ENCODE measurements around the gene IRGQ. TPM values are rescaled to one million over a fixed set of nuclear protein-coding genes. Genes with fewer than 3 reads are reported as not detected.
A peak's percentile ranks its signal among the peaks of the same experiment; 100 is the strongest.

The IRGQ gene
- total RNA-seq, 4 donors from 2014 or later, result 10.7 to 28.8 (median 18.5) TPM

DNA sequence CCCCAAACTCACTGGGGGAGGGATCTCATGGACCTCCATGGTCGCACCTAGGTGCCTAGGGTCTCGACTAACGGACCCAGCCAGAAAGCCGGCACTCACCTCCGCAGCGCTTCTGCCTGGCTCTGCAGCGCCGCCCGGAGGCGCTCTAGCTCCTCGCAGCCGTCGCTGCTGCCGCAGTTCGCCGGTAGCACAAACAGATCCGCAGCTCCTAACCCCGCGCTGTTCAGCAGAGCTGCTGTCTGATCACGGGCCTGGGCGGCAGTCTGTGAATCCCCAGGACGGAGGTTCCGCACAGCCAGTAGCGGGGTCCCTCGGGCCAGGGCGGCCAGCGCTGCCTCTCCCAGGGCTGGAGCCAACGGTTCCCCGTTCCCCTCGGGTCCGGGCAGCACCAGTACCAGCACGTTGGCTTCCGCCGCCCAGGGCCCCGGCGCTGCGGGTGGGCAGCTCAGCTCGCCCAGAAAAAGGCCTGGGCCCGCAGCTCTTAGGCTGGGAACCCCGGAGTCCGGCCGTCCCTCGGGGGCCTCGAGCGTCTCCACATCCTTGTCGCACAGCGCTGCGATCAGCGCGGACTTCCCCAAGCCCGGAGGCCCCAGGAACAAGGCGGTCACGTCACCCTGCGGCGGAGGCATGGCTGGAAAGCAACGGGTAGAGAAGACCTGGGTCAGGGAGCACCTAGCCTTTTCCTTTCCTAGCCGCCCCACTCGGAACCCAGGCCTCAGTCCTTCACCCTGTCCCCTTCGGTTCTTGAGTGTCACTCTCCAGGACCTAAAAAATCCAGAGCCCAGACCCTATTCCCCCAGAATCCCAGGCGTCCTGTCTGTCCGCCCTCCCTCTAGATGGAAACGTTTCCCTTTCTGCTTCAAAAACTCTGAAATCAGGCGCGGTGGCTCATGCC lies 977 bp downstream of the IRGQ start:
- no peaks in the 10 kb centered on the region for H3K9me3 ChIP-seq
- H3K4me1 ChIP-seq, result peaks cover 0 to 39% (median 21%) of the 10 kb centered on the region in 4 donors
- peak overlapping the region; percentile 51 to 64 (median 56) for H3K4me3 ChIP-seq
- DNase-seq, result peak; percentile 57 to 78 (median 74)
- peak overlapping the region; percentile 79 to 97 (median 90) for H3K27ac ChIP-seq
- TF ChIP-seq POLR2A (IDR thresholded peaks at IDR 0.05), result peak in 1 of 2 donors; percentile 17
- TF ChIP-seq, protein P1, sequence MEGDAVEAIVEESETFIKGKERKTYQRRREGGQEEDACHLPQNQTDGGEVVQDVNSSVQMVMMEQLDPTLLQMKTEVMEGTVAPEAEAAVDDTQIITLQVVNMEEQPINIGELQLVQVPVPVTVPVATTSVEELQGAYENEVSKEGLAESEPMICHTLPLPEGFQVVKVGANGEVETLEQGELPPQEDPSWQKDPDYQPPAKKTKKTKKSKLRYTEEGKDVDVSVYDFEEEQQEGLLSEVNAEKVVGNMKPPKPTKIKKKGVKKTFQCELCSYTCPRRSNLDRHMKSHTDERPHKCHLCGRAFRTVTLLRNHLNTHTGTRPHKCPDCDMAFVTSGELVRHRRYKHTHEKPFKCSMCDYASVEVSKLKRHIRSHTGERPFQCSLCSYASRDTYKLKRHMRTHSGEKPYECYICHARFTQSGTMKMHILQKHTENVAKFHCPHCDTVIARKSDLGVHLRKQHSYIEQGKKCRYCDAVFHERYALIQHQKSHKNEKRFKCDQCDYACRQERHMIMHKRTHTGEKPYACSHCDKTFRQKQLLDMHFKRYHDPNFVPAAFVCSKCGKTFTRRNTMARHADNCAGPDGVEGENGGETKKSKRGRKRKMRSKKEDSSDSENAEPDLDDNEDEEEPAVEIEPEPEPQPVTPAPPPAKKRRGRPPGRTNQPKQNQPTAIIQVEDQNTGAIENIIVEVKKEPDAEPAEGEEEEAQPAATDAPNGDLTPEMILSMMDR (IDR thresholded peaks at IDR 0.05), result peak; percentile 55 to 78 (median 75)
- H3K36me3 ChIP-seq, result peaks cover 0 to 40% (median 0%) of the 10 kb centered on the region in 3 donors
- no peaks in the 10 kb centered on the region for H3K27me3 ChIP-seq

DNA sequence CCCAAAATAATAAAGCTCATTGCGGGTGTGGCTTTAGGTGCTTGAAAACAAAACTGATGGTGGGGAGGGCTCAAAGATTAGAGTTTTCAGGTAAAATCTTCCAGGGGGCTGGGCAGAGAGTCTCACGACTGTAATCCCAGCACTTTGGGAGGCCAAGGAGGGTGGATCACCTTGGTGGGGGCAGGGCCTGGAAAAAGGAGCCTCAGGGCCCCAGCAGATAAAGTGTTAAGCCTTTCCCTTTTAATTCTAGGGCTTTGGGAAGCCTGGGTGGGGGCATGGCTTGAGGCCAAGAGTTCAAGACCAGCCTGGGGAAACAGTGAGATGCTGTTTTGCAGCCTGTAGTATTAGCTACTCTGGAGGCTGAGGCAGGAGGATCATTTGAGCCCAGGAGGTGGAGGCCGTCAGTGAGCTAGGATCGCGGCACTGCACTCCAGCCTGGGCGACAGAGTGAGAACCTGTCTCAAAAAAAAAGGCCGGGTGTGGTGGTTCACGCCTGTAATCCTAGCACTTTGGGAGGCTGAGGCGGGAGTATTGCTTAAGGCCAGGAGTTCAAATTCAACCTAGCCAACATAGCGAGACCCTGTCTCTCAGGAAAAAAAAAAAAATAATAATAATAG lies 1.7 kb downstream of the IRGQ start:
- Histone ChIP-seq H3K4me3 (peak overlapping the region in 3 of 4 donors; percentile 51 to 64 (median 54)), H3K4me1 (peaks cover 0 to 39% (median 21%) of the 10 kb centered on the region in 4 donors), H3K36me3 (peaks cover 0 to 32% (median 0%) of the 10 kb centered on the region in 3 donors), H3K27ac (peak overlapping the region in 2 of 4 donors; percentile 79 to 96), H3K9me3 (no peaks in the 10 kb centered on the region), H3K27me3 (no peaks in the 10 kb centered on the region)
- TF ChIP-seq, protein P1 (IDR thresholded peaks at IDR 0.05), result no peak
- no peak for TF ChIP-seq POLR2A (IDR thresholded peaks at IDR 0.05)
- no peak for DNase-seq

DNA sequence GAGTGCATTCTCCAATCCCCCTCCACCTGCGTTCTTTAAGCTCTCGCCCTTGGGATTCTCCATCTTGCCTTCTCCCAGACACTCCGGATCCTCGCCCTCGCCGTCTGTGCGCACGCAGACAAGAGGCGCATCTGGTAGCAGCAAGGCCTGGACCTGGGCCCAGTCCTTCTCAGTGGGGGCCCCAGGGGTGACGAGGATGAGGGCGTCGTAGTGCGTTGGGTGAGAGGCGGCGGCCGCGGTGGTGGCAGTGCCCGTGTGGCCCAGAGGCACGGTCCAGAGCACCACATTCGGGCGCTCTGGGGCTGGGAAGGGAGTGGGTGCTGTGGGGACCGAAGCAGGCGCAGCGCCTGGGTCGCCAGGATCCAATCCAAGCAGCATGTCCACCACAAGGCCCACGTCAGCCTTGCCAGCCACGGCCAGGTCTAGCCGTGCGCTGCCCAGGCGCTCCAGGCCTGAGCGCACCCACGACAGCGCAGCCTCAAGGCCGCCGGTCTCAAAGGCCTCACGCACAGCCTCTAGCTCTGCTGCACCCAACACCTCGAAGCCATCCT lies 3.1 kb downstream of the IRGQ start:
- Histone ChIP-seq H3K4me3 (no peak overlapping the region), H3K36me3 (peaks cover 0 to 24% (median 0%) of the 10 kb centered on the region in 3 donors), H3K4me1 (peaks cover 0 to 34% (median 20%) of the 10 kb centered on the region in 4 donors), H3K9me3 (no peaks in the 10 kb centered on the region), H3K27me3 (no peaks in the 10 kb centered on the region), H3K27ac (no peak overlapping the region)
- TF ChIP-seq, protein P1 (IDR thresholded peaks at IDR 0.05), result no peak
- TF ChIP-seq POLR2A (IDR thresholded peaks at IDR 0.05), result no peak
- DNase-seq, result no peak

DNA sequence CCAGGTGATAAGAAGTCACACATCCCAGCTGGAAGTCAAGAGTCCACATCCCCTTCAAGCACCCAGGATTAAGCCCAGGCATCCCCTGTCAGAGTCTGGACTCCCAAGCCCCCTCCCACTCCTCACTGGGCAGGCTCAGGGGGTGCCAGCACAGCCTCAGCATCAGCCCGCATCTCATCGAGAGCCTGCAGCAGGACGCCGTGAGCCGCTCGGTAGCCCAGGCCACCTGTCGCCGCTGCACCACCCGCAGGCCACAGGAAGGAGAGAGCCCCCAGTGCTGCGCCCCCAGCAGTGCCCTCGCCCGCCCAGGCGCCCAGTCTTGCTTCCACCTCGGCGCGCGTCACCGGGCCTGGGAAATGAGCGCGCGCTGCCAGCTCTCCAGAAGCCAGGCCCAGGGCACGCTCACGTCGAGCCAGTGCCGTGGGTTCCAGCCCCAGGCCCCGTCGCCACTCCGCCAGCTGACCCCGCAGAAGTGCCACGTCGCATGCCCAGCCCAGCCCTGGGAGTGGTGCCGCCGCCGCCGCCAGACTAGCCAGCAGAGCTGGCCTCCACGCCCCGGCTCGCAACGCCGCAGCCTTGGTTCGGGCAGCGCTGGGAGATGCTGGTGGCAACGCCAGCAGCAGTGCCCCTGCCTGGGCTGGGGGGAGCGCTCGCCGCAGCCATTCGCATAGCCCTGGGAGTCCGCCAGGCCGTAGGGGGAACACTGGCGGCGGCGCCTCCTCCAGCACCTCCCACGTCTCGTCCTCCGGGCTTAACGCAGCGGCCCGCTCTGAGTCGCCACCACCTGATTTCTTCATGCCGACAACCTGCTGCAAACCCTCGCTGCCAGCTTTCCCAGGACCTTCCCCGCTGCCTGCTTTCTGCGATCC lies 3.8 kb downstream of the IRGQ start:
- Histone ChIP-seq H3K4me1 (peaks cover 0 to 26% (median 14%) of the 10 kb centered on the region in 4 donors), H3K4me3 (no peak overlapping the region), H3K36me3 (peaks cover 0 to 24% (median 0%) of the 10 kb centered on the region in 3 donors), H3K27me3 (no peaks in the 10 kb centered on the region), H3K9me3 (no peaks in the 10 kb centered on the region), H3K27ac (no peak overlapping the region)
- DNase-seq, result no peak
- no peak for TF ChIP-seq POLR2A (IDR thresholded peaks at IDR 0.05)
- TF ChIP-seq, protein P1 (IDR thresholded peaks at IDR 0.05), result no peak

DNA sequence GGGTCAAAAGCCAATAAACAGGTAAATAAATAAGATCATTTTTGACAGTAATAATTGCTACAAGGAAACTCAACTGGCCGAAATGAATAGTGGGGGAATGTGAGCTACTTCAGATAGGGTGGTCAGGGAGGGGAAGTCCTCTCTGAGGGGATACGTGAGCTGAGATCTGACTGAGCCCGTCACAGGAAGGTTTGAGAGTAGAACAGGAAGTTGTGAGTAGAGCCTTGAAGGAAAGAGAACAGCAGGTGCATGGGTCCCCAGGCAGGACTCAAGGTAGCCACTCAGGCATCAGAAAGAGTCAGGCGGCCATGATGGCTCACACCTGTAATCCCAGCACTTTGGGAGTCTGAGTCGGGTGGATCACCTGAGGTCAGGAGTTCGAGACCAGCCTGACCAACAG lies 6.3 kb downstream of the IRGQ start:
- no peak for DNase-seq
- H3K27me3 ChIP-seq, result no peaks in the 10 kb centered on the region
- peaks cover 0 to 19% (median 6%) of the 10 kb centered on the region in 4 donors for H3K4me1 ChIP-seq
- H3K9me3 ChIP-seq, result no peaks in the 10 kb centered on the region
- no peak overlapping the region for H3K27ac ChIP-seq
- H3K36me3 ChIP-seq, result peaks cover 0 to 24% (median 0%) of the 10 kb centered on the region in 3 donors
- TF ChIP-seq, protein P1 (IDR thresholded peaks at IDR 0.05), result no peak
- H3K4me3 ChIP-seq, result no peak overlapping the region

Data from Peyer's patch (tissue), 4 donors.